Ovary (tissue), 3 donors: ENCODE measurements around the gene SSUH2.

Source experiments
- POLR2A ChIP-seq: fragments of 450-650 bp; IDR thresholded peaks from one replicate; pipeline ENCODE4 v1.6.1; 2017; ENCODE audit warnings: antibody characterized with exemption, mild to moderate bottlenecking, moderate library complexity
- TF ChIP-seq, protein P1 (sequence below), 3 donors: fragments of 450-650 bp in 2 of 3; fragments of 200-600 bp in 1 of 3; IDR thresholded peaks; one replicate each; pipeline versions ENCODE4 v1.5.1 to v1.8.0; 2016 to 2022; ENCODE audit warnings: antibody characterized with exemption in 3 of 3, mild to moderate bottlenecking in 1 of 3
- donor health status: DM: no; HTN: no; CAD: no.

DNA sequence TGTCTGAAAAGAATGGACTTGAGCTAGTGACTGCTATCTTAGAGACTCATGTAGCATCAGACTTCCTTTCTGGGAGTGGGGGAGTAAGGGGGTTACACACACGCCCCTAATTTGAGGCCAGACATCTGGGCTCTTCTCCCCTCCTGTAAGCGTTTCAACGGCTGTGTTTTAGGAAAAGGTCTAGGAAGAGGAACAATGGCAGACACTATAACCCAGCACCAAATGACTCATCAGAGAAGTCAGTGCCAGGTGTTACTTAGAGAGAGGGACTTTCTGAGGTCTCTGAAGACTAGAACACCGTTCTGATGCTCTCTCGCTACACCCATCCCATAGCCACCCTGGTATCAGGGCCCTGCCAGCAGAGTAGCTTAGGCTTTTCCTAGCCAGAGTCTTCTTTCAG lies 65.5 kb downstream of the SSUH2 start:
- TF ChIP-seq, protein P1, sequence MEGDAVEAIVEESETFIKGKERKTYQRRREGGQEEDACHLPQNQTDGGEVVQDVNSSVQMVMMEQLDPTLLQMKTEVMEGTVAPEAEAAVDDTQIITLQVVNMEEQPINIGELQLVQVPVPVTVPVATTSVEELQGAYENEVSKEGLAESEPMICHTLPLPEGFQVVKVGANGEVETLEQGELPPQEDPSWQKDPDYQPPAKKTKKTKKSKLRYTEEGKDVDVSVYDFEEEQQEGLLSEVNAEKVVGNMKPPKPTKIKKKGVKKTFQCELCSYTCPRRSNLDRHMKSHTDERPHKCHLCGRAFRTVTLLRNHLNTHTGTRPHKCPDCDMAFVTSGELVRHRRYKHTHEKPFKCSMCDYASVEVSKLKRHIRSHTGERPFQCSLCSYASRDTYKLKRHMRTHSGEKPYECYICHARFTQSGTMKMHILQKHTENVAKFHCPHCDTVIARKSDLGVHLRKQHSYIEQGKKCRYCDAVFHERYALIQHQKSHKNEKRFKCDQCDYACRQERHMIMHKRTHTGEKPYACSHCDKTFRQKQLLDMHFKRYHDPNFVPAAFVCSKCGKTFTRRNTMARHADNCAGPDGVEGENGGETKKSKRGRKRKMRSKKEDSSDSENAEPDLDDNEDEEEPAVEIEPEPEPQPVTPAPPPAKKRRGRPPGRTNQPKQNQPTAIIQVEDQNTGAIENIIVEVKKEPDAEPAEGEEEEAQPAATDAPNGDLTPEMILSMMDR (IDR thresholded peaks at IDR 0.05): no peak
- no peak for TF ChIP-seq POLR2A
